Transverse colon (tissue), 3 donors: ENCODE measurements around the gene LNX2.

Source experiments
- CTCF ChIP-seq, 5 experiments: fragments of 200-600 bp in 3 of 5; fragments of 450-650 bp in 2 of 5; sonication (generic) in 3 of 5; IDR thresholded peaks; 1 replicate in 2 of 5; 2 replicates in 3 of 5; pipeline ENCODE4 v1.5.1; 2016 to 2017; ENCODE audit warnings: antibody characterized with exemption in 5 of 5, inconsistent platforms in 3 of 5, mild to moderate bottlenecking in 2 of 5, moderate library complexity in 1 of 5
- POLR2A ChIP-seq: fragments of 450-650 bp; IDR thresholded peaks from one replicate; pipeline ENCODE4 v1.6.1; 2016; ENCODE audit warnings: antibody characterized with exemption, mild to moderate bottlenecking, moderate library complexity

- no peak for TF ChIP-seq CTCF (IDR thresholded peaks at IDR 0.05)
- TF ChIP-seq POLR2A: no peak
Observed at GRCh38 chr13:27624071-27624470, 3.7 kb upstream of the LNX2 start.
